Measurements from ENCODE around the gene PCDHB14.
"Not testable (repeated sequence)": the region's sequence is repeated elsewhere in the genome, so short reads cannot be mapped to it uniquely, and the experiment has no call there.

Gene PCDHB14

DNA sequence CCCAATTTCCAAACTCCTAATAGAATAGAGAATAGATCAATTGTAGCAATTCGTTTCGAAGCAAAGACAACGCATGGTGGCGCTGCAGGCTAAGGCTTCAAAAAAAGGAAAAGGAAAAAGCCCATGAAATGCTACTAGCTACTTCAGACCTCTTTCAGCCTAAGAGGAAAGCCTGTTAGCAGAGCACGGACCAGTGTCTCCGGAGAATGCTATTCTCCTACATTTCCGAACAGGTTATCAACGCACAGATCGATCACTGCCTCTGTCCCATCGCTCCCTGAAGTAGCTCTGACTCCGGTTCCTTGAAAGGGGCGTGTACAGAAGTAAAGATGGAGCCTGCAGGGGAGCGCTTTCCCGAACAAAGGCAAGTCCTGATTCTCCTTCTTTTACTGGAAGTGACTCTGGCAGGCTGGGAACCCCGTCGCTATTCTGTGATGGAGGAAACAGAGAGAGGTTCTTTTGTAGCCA is 22.1 kb downstream of the PCDHB14 start, which contains the start of gene PCDHB15:
TSS of gene PCDHB15 (plus strand) at position 146 of the 468 bp plus-strand sequence. CDS start at position 330, 184 bp downstream.
- WGBS (ENCODE audit: extremely low coverage, insufficient coverage, low lambda C conversion rate) = no CpG with 5 or more reads among the region's 16 CpGs
- H2BK120ac ChIP-seq (ENCODE audit: low read depth, low read length) = no peak within 1 kb of the TSS
- peak within 1 kb of the TSS; percentile 77 for H3K56ac ChIP-seq (ENCODE audit: low read length)
- H3K18ac ChIP-seq (ENCODE audit: low read length) = no peak within 1 kb of the TSS
- peak within 1 kb of the TSS; percentile 37 for H3K4me3 ChIP-seq (ENCODE audit: low read length)
- no peak within 1 kb of the TSS for H4K8ac ChIP-seq (ENCODE audit: low read depth, low read length)
- H3K27me3 ChIP-seq (ENCODE audit: insufficient read depth, low read length, poor library complexity) = no peaks in the 10 kb centered on the region
- H3K36me3 ChIP-seq (ENCODE audit: control insufficient read depth, insufficient read depth, low read length) = no peaks in the 10 kb centered on the region
- peak; percentile 82 for DNase-seq
- no peaks in the 10 kb centered on the region for H3K4me1 ChIP-seq (ENCODE audit: control insufficient read depth, low read depth, low read length)
- no peak within 1 kb of the TSS for H2BK15ac ChIP-seq (replicated peaks; ENCODE audit: low read depth)
- no peak within 1 kb of the TSS for H4K5ac ChIP-seq (ENCODE audit: low read length)
- no peak within 1 kb of the TSS for H3K23ac ChIP-seq (ENCODE audit: low read length)
- H3K79me2 ChIP-seq (ENCODE audit: control insufficient read depth, insufficient read depth, low read length) = no peaks in the 10 kb centered on the region
- no peak within 1 kb of the TSS for H3K27ac ChIP-seq (ENCODE audit: low read depth, low read length)
- H3K4me2 ChIP-seq (ENCODE audit: low read length) = peak within 1 kb of the TSS; percentile 5
- H2BK5ac ChIP-seq (ENCODE audit: low read length) = no peak within 1 kb of the TSS
- H2AK5ac ChIP-seq (ENCODE audit: low read length) = no peak within 1 kb of the TSS
- H3K4ac ChIP-seq (ENCODE audit: low read depth, low read length) = no peak within 1 kb of the TSS
- H3K9ac ChIP-seq (ENCODE audit: low read length) = peak within 1 kb of the TSS; percentile 55
- H3K79me1 ChIP-seq (ENCODE audit: low read length) = no peaks in the 10 kb centered on the region

DNA sequence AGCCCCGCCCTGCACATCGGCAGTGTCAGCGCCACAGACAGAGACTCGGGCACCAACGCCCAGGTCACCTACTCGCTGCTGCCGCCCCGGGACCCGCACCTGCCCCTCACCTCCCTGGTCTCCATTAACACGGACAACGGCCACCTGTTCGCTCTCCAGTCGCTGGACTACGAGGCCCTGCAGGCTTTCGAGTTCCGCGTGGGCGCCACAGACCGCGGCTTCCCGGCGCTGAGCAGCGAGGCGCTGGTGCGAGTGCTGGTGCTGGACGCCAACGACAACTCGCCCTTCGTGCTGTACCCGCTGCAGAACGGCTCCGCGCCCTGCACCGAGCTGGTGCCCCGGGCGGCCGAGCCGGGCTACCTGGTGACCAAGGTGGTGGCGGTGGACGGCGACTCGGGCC is 23.8 kb downstream of the PCDHB14 start:
- H3K4me3 ChIP-seq (ENCODE audit: low read length); H3K9ac ChIP-seq (ENCODE audit: low read length); H2BK120ac ChIP-seq (ENCODE audit: low read depth, low read length); H3K79me1 ChIP-seq (ENCODE audit: low read length); H4K8ac ChIP-seq (ENCODE audit: low read depth, low read length); H3K79me2 ChIP-seq (ENCODE audit: control insufficient read depth, insufficient read depth, low read length); H3K36me3 ChIP-seq (ENCODE audit: control insufficient read depth, insufficient read depth, low read length); H3K4ac ChIP-seq (ENCODE audit: low read depth, low read length); H4K5ac ChIP-seq (ENCODE audit: low read length); H3K4me1 ChIP-seq (ENCODE audit: control insufficient read depth, low read depth, low read length); H3K56ac ChIP-seq (ENCODE audit: low read length); H3K27me3 ChIP-seq (ENCODE audit: insufficient read depth, low read length, poor library complexity); H3K18ac ChIP-seq (ENCODE audit: low read length); H2BK5ac ChIP-seq (ENCODE audit: low read length); H3K4me2 ChIP-seq (ENCODE audit: low read length); H3K23ac ChIP-seq (ENCODE audit: low read length); H2BK15ac ChIP-seq (replicated peaks; ENCODE audit: low read depth); DNase-seq; H2AK5ac ChIP-seq (ENCODE audit: low read length); H3K27ac ChIP-seq (ENCODE audit: low read depth, low read length): not testable (repeated sequence)
- WGBS (ENCODE audit: extremely low coverage, insufficient coverage, low lambda C conversion rate) = no CpG with 5 or more reads among the region's 42 CpGs

DNA sequence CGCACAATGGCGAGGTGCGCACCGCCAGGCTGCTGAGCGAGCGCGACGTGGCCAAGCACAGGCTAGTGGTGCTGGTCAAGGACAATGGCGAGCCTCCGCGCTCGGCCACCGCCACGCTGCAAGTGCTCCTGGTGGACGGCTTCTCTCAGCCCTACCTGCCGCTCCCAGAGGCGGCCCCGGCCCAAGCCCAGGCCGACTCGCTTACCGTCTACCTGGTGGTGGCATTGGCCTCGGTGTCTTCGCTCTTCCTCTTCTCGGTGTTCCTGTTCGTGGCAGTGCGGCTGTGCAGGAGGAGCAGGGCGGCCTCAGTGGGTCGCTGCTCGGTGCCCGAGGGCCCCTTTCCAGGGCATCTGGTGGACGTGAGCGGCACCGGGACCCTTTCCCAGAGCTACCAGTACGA is 24.3 kb downstream of the PCDHB14 start:
- not testable (repeated sequence) for H2BK15ac ChIP-seq (replicated peaks; ENCODE audit: low read depth); H3K4me2 ChIP-seq (ENCODE audit: low read length); H2BK5ac ChIP-seq (ENCODE audit: low read length); H2BK120ac ChIP-seq (ENCODE audit: low read depth, low read length); H3K4me1 ChIP-seq (ENCODE audit: control insufficient read depth, low read depth, low read length); H3K18ac ChIP-seq (ENCODE audit: low read length); H3K23ac ChIP-seq (ENCODE audit: low read length); H3K79me2 ChIP-seq (ENCODE audit: control insufficient read depth, insufficient read depth, low read length); H2AK5ac ChIP-seq (ENCODE audit: low read length); H3K9ac ChIP-seq (ENCODE audit: low read length); H3K27me3 ChIP-seq (ENCODE audit: insufficient read depth, low read length, poor library complexity); H3K79me1 ChIP-seq (ENCODE audit: low read length); H4K8ac ChIP-seq (ENCODE audit: low read depth, low read length); H3K4ac ChIP-seq (ENCODE audit: low read depth, low read length); H3K36me3 ChIP-seq (ENCODE audit: control insufficient read depth, insufficient read depth, low read length); H4K5ac ChIP-seq (ENCODE audit: low read length); H3K4me3 ChIP-seq (ENCODE audit: low read length); DNase-seq; H3K56ac ChIP-seq (ENCODE audit: low read length); H3K27ac ChIP-seq (ENCODE audit: low read depth, low read length)
- no CpG with 5 or more reads among the region's 34 CpGs for WGBS (ENCODE audit: extremely low coverage, insufficient coverage, low lambda C conversion rate)

DNA sequence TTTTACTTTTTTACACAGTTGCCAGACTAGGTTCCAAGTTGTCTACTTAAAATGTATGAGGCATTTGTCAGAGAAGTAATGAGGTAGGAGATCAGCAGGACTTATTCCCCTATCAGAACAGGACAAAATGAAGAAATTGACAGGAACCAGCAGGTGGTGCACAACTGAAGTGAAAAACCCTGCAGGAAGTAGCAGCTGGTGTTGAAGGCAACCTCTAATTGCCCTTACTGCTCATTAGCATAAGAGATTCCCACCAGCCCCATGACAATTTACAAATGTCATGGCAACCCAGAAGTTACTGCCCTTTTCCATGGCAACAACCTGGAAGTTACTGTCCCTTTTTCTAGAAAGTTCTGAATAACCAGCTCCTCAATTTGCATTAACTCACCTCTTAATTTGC is 27.4 kb downstream of the PCDHB14 start:
- H3K4me3 ChIP-seq (ENCODE audit: low read length) = no peak overlapping the region
- H3K36me3 ChIP-seq (ENCODE audit: control insufficient read depth, insufficient read depth, low read length) = no peaks in the 10 kb centered on the region
- H3K4me2 ChIP-seq (ENCODE audit: low read length) = no peak overlapping the region
- DNase-seq = peak; percentile 33
- H2BK15ac ChIP-seq (replicated peaks; ENCODE audit: low read depth) = no peak overlapping the region
- H2BK5ac ChIP-seq (ENCODE audit: low read length) = no peak overlapping the region
- H3K4ac ChIP-seq (ENCODE audit: low read depth, low read length) = no peak overlapping the region
- H3K23ac ChIP-seq (ENCODE audit: low read length) = no peak overlapping the region
- H3K79me1 ChIP-seq (ENCODE audit: low read length) = no peaks in the 10 kb centered on the region
- no peak overlapping the region for H2AK5ac ChIP-seq (ENCODE audit: low read length)
- H2BK120ac ChIP-seq (ENCODE audit: low read depth, low read length) = no peak overlapping the region
- no peak overlapping the region for H4K5ac ChIP-seq (ENCODE audit: low read length)
- no peaks in the 10 kb centered on the region for H3K4me1 ChIP-seq (ENCODE audit: control insufficient read depth, low read depth, low read length)
- no peak overlapping the region for H3K18ac ChIP-seq (ENCODE audit: low read length)
- no peak overlapping the region for H3K56ac ChIP-seq (ENCODE audit: low read length)
- H3K27ac ChIP-seq (ENCODE audit: low read depth, low read length) = no peak overlapping the region
- no peaks in the 10 kb centered on the region for H3K79me2 ChIP-seq (ENCODE audit: control insufficient read depth, insufficient read depth, low read length)
- no peak overlapping the region for H3K9ac ChIP-seq (ENCODE audit: low read length)
- H4K8ac ChIP-seq (ENCODE audit: low read depth, low read length) = no peak overlapping the region
- H3K27me3 ChIP-seq (ENCODE audit: insufficient read depth, low read length, poor library complexity) = no peaks in the 10 kb centered on the region

DNA sequence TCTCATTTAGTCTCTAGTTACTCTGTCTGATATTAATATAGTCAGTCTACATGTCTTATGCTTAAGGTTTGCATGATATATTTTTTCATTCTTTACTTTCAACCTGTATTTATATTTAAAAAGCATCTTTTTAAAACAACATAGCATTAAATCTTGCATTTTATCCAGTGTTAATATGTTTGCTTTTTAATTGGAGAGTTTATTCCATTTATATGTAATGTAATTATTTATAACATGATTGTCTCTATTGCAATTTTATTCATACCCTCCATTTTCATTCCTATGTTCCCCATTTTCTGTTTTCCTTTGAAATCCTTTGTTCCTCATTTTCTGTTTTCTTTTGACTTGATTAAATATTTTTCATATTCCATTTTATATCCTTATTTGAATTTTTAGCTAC is 35.3 kb downstream of the PCDHB14 start:
- H4K8ac ChIP-seq (ENCODE audit: low read depth, low read length) = no peak overlapping the region
- H3K27ac ChIP-seq (ENCODE audit: low read depth, low read length) = no peak overlapping the region
- no peak for DNase-seq
- no peak overlapping the region for H2AK5ac ChIP-seq (ENCODE audit: low read length)
- H2BK120ac ChIP-seq (ENCODE audit: low read depth, low read length) = no peak overlapping the region
- H3K27me3 ChIP-seq (ENCODE audit: insufficient read depth, low read length, poor library complexity) = no peaks in the 10 kb centered on the region
- no peak overlapping the region for H3K56ac ChIP-seq (ENCODE audit: low read length)
- H2BK15ac ChIP-seq (replicated peaks; ENCODE audit: low read depth) = no peak overlapping the region
- H3K79me2 ChIP-seq (ENCODE audit: control insufficient read depth, insufficient read depth, low read length) = no peaks in the 10 kb centered on the region
- H3K4me3 ChIP-seq (ENCODE audit: low read length) = no peak overlapping the region
- H3K23ac ChIP-seq (ENCODE audit: low read length) = no peak overlapping the region
- no peak overlapping the region for H4K5ac ChIP-seq (ENCODE audit: low read length)
- H3K4me2 ChIP-seq (ENCODE audit: low read length) = no peak overlapping the region
- no peaks in the 10 kb centered on the region for H3K4me1 ChIP-seq (ENCODE audit: control insufficient read depth, low read depth, low read length)
- H3K36me3 ChIP-seq (ENCODE audit: control insufficient read depth, insufficient read depth, low read length) = no peaks in the 10 kb centered on the region
- H3K4ac ChIP-seq (ENCODE audit: low read depth, low read length) = no peak overlapping the region
- no peak overlapping the region for H2BK5ac ChIP-seq (ENCODE audit: low read length)
- H3K18ac ChIP-seq (ENCODE audit: low read length) = no peak overlapping the region
- H3K79me1 ChIP-seq (ENCODE audit: low read length) = no peaks in the 10 kb centered on the region
- H3K9ac ChIP-seq (ENCODE audit: low read length) = no peak overlapping the region

DNA sequence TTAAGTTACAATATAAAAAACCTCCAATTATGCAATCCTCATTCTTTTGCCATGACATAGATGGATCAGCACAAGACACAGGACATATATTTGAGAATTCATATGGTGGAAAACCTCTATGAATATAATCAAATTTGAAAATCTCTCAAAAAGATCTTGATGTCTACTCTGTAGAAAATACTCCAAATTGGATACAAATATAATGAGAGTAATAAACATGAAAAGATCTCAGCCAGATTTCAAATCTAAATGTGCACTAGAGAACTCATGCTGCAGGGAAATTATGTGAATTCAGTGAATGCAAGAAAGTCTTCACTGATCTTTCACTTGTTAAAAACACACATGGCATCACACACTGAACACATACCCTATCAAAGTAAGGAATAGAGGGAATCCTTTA is 35.8 kb downstream of the PCDHB14 start:
- Histone ChIP-seq H3K9ac (ENCODE audit: low read length) (no peak overlapping the region), H3K36me3 (ENCODE audit: control insufficient read depth, insufficient read depth, low read length) (no peaks in the 10 kb centered on the region), H3K79me1 (ENCODE audit: low read length) (no peaks in the 10 kb centered on the region), H3K27me3 (ENCODE audit: insufficient read depth, low read length, poor library complexity) (no peaks in the 10 kb centered on the region), H3K4me2 (ENCODE audit: low read length) (no peak overlapping the region), H2AK5ac (ENCODE audit: low read length) (no peak overlapping the region), H4K5ac (ENCODE audit: low read length) (no peak overlapping the region), H3K56ac (ENCODE audit: low read length) (no peak overlapping the region), H4K8ac (ENCODE audit: low read depth, low read length) (no peak overlapping the region), H3K79me2 (ENCODE audit: control insufficient read depth, insufficient read depth, low read length) (no peaks in the 10 kb centered on the region), H2BK15ac (replicated peaks; ENCODE audit: low read depth) (no peak overlapping the region), H3K4me3 (ENCODE audit: low read length) (no peak overlapping the region), H3K4me1 (ENCODE audit: control insufficient read depth, low read depth, low read length) (no peaks in the 10 kb centered on the region), H2BK5ac (ENCODE audit: low read length) (no peak overlapping the region), H2BK120ac (ENCODE audit: low read depth, low read length) (no peak overlapping the region), H3K4ac (ENCODE audit: low read depth, low read length) (no peak overlapping the region), H3K27ac (ENCODE audit: low read depth, low read length) (no peak overlapping the region), H3K18ac (ENCODE audit: low read length) (no peak overlapping the region), H3K23ac (ENCODE audit: low read length) (no peak overlapping the region)
- DNase-seq = no peak
